Erythroblast (primary cell): ENCODE measurements around the gene SMU1.

ENCODE experiments used
- DNase-seq, 2 experiments: peaks; one replicate each; lab custom pipeline; 2025; lab: John Stamatoyannopoulos, UW
- GATA1 ChIP-seq: IDR thresholded peaks from 2 replicates; pipeline ENCODE4 v1.6.1; 2011; ENCODE audit warnings: low read depth, mild to moderate bottlenecking, control low read depth, low read length, moderate library complexity
- POLR2A ChIP-seq: IDR thresholded peaks from 2 replicates; pipeline ENCODE4 v1.6.1; 2011; ENCODE audit warnings: mild to moderate bottlenecking, low read length

SMU1 gene

GRCh38 chr9:33110686-33111085 is 34.2 kb upstream of the SMU1 start:
- TF ChIP-seq POLR2A = no peak
- no peak for TF ChIP-seq GATA1
- no peak for DNase-seq

DNA sequence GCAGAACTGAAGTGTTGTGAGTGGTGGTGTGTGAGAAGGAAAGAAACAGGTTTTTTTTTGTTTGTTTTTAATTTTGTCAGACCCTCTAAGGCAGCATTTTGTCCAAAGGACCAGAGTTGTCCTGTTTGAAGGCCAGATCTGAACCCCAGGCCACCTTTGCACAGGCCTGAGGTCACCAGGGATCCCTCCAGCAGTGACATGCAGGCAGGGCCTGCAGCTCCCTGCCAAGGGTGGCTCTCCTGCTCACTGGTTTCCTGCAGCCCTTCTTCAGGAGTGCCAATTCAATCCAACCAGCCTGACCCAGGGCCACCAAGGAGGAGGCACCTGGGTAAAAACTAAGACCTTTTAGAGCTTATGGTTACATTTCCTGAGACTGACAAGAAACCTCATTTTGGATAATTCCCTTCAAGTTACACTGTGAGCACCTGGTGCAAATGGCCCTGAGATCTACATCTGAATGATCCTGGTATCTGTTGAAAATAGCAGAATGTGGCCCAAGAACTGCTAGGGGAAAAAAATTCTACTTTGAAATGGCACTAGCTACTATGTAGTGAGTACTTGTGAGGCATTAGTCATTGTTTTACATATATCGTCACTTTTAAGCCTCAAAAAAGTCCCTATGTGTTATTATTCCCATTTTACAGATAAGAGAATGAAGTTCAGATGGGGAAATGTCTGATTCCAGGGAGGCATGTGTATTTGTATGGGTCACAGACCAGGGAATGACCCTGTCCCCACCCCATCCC is 33.5 kb upstream of the SMU1 start:
- TF ChIP-seq POLR2A (no peak), GATA1 (no peak)
- DNase-seq = no peak

GRCh38 chr9:33109097-33109496 is 32.6 kb upstream of the SMU1 start:
- TF ChIP-seq POLR2A (no peak), GATA1 (no peak)

DNA sequence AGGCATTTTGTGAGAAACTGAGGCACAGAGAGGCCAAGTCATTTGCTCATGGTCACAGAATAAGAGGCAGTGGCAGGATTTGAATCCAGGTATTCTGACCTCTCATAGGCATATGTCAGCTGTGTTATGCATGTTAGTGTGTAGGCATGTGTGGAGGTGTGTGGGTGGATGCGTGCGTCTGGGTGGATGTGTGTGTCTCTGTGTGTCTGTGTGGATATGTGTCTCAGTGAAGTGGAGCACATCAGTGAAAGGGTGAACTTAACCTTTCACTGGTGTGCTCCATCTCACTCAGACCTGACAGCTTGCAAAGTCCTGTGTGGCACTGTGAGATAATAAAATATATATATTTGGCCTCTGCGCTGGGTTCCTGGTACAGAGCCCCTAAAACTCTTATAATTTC is 32.0 kb upstream of the SMU1 start:
- TF ChIP-seq GATA1 = no peak
- TF ChIP-seq POLR2A = no peak
- no peak for DNase-seq

More at GRCh38 chr9:33109097-33109496, 32.6 kb upstream of the SMU1 start:
- DNase-seq = no peak

DNA sequence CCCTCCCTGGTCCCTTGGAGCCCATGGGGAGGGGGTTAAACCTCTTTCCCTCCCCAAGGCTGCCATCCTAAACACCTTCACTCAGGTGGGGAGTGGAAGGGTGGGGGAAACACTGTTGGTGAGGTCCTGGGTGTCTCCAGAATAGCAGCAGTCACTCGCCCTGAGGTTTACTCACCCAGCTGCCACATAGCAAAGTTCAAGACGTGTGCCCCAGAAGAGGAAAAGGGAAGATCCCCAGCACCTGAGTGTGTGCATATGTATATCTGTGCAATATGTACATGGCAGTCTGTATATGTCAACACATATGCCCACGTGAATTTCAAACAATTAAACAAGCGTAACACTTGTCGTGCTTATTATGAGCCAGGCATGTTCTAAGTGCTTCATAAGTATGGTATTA is 31.3 kb upstream of the SMU1 start:
- DNase-seq = no peak

GRCh38 chr9:33106827-33107621 is 30.6 kb upstream of the SMU1 start:
- TF ChIP-seq GATA1 = no peak
- TF ChIP-seq POLR2A = no peak
- peak in 1 of 2 experiments; percentile 27 for DNase-seq

More for the DNA sequence above, 31.3 kb upstream of the SMU1 start:
- TF ChIP-seq GATA1 = no peak

DNA sequence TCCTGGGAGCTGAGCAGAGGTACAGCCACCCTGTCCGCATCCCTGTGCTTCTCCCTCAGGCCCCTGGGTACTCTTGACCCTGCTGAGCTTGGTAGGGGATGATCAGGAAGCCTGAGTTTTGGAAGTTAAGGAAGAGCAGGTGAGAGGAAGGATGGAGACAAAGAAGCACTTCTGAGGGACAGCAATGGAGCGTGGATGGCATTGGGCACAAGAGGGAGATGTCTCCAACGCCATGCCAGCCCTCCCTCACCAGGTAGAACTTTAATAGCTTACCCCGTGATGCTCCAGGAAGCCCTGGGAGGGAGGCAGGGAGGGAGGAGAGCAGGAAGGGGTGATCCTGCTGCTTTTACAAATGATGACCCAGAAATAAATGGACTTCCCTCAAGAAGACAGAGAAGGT is 29.9 kb upstream of the SMU1 start:
- TF ChIP-seq GATA1 (no peak), POLR2A (no peak)
- no peak for DNase-seq

- no peak for TF ChIP-seq GATA1
- TF ChIP-seq POLR2A = no peak
- DNase-seq = no peak
Observed at GRCh38 chr9:33105959-33106358, 29.5 kb upstream of the SMU1 start.

GRCh38 chr9:33105504-33105903 is 29.0 kb upstream of the SMU1 start:
- TF ChIP-seq POLR2A = no peak
- TF ChIP-seq GATA1 = no peak
- no peak for DNase-seq

DNA sequence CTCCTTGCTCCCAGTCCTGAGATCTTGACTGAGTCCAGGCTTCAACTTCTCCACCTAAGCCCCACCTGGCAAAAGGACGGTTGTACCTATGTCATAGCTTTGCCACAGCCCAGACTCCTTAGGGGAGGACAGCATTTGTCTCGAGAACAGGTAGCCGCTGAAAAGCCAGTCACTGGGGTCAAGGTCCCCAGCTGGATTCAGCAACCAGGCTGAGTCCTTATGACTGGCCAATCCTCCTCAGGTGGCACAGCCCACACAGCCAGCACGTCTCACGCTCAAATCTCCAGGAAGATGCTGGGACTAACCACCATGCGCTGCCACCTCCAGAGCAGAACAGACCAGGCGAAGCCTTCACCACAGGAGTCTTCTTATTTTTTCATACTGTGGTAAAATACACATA is 27.9 kb upstream of the SMU1 start:
- no peak for DNase-seq
- no peak for TF ChIP-seq GATA1
- no peak for TF ChIP-seq POLR2A

DNA sequence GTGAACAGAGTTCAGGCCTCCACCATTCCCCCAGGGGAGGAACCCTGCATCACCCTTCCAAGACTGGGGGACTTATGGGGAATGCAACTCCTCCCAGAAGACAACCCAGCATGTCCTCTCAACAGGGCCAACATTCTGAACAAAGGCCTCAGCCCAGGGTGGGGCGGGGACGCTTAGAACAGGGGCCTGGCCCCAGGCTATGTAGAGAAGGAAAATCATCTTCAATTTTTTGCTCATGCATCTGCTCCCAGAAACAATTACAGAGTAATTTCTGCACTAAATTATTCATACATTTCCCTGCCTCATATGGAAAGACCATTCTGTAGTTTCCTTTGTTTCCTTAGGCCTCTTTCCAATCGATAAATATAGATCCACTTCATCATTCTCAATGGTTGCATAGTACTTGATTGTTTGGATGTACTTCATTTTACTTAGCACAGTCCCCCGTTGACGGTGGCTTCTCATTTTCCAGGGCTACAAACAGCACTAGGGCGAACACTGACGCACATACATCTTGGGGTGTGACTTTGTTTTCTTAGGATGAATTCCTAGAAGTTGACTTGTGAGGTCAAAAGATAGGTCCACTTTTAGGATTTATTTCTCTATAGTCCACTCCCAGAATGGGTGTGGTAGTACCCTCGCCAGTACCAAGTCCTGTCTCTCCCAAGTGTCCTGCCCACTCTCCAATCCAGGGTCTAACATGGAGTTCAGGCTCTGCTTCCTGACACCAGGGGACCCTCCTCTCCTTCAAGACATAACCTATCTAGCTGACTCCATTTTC is 27.2 kb upstream of the SMU1 start:
- TF ChIP-seq POLR2A (no peak), GATA1 (no peak)
- no peak for DNase-seq

- TF ChIP-seq POLR2A (no peak), GATA1 (no peak)
Observed at GRCh38 chr9:33102551-33103210, 26.2 kb upstream of the SMU1 start.

More at GRCh38 chr9:33102551-33103210, 26.2 kb upstream of the SMU1 start:
- no peak for DNase-seq
